ENCODE data around the gene KRT14. TPM values are rescaled to one million over a fixed set of nuclear protein-coding genes. Genes with fewer than 3 reads are reported as not detected.
"Not testable (repeated sequence)": the region's sequence is repeated elsewhere in the genome, so short reads cannot be mapped to it uniquely, and the experiment has no call there.

KRT14 gene
- total RNA-seq, 1 donor from 2014 or later: not detected

GRCh38 chr17:41625602-41626001 is 38.9 kb upstream of the KRT14 start:
- Mint-ChIP-seq H3K27ac (ENCODE audit: unreplicated experiment) (no peak overlapping the region), H3K9me3 (ENCODE audit: unreplicated experiment) (peaks cover 7% of the 10 kb centered on the region), H3K4me1 (ENCODE audit: low read depth, unreplicated experiment) (no peaks in the 10 kb centered on the region), H3K27me3 (ENCODE audit: unreplicated experiment) (peaks cover 9% of the 10 kb centered on the region), H3K36me3 (ENCODE audit: unreplicated experiment) (no peaks in the 10 kb centered on the region), H3K4me3 (ENCODE audit: unreplicated experiment) (no peak overlapping the region)
- TF ChIP-seq, protein P1, sequence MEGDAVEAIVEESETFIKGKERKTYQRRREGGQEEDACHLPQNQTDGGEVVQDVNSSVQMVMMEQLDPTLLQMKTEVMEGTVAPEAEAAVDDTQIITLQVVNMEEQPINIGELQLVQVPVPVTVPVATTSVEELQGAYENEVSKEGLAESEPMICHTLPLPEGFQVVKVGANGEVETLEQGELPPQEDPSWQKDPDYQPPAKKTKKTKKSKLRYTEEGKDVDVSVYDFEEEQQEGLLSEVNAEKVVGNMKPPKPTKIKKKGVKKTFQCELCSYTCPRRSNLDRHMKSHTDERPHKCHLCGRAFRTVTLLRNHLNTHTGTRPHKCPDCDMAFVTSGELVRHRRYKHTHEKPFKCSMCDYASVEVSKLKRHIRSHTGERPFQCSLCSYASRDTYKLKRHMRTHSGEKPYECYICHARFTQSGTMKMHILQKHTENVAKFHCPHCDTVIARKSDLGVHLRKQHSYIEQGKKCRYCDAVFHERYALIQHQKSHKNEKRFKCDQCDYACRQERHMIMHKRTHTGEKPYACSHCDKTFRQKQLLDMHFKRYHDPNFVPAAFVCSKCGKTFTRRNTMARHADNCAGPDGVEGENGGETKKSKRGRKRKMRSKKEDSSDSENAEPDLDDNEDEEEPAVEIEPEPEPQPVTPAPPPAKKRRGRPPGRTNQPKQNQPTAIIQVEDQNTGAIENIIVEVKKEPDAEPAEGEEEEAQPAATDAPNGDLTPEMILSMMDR (IDR thresholded peaks at IDR 0.05; ENCODE audit: partially characterized antibody, unreplicated experiment): no peak
- peak; percentile 15 for DNase-seq

DNA sequence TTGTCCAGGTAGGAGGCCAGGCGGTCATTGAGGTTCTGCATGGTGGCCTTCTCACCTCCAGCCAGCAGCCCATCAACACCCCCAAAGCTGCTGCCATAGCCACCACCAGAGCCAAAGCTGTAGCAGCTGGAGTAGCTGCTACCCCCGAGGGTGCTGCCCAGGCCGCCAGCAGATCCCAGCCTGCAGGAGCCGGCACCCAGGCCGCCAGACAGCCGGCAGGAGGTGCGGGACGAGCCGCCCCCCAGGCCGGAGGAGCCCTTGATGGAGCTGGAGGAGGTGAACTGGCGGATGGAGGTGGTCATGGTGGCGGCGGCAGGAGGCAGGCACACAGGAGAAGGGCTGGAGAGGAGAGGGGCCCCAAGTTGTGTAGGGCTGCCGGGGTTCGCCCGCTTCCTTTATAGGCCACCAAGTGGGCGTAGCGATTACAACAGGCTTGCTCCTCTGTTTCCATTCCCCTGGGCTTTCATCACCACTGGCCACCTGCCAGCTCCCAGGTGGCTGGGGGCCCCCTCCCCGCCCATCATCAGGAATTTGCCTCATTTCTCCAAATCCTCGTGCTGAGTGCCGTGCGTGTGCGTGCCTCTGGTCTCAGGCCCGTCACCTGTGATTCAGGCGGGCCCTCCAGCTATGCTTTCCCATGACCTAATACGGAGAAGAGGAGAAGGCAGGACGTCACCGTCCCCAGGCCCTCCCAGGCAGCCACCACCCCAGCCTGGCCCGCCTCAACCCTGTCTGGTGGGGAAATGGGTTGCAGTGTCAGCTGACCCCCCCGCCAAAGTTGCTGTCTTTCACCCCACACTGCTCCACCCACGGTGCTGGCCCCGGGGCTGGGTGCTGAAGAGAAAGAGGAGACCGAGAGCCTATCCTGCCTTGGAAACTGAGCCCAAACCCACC is 37.8 kb upstream of the KRT14 start, which contains the start of gene KRT17:
Gene KRT17 (minus strand): TSS at position 368 of the 894 bp plus-strand sequence. CDS start 66 bp downstream, at position 302.
- Mint-ChIP-seq H3K27ac (ENCODE audit: unreplicated experiment) (no peak within 1 kb of the TSS), H3K36me3 (ENCODE audit: unreplicated experiment) (peaks cover 6% of the 10 kb centered on the region), H3K4me3 (ENCODE audit: unreplicated experiment) (no peak within 1 kb of the TSS), H3K4me1 (ENCODE audit: low read depth, unreplicated experiment) (no peaks in the 10 kb centered on the region), H3K27me3 (ENCODE audit: unreplicated experiment) (peaks cover 9% of the 10 kb centered on the region), H3K9me3 (ENCODE audit: unreplicated experiment) (peaks cover 7% of the 10 kb centered on the region)
- TF ChIP-seq, protein P1 (IDR thresholded peaks at IDR 0.05; ENCODE audit: partially characterized antibody, unreplicated experiment): no peak
- peak; percentile 16 for DNase-seq

GRCh38 chr17:41623184-41623861 is 36.6 kb upstream of the KRT14 start:
- not testable (repeated sequence) for H3K4me3 Mint-ChIP-seq (ENCODE audit: unreplicated experiment); H3K27me3 Mint-ChIP-seq (ENCODE audit: unreplicated experiment); H3K27ac Mint-ChIP-seq (ENCODE audit: unreplicated experiment)

DNA sequence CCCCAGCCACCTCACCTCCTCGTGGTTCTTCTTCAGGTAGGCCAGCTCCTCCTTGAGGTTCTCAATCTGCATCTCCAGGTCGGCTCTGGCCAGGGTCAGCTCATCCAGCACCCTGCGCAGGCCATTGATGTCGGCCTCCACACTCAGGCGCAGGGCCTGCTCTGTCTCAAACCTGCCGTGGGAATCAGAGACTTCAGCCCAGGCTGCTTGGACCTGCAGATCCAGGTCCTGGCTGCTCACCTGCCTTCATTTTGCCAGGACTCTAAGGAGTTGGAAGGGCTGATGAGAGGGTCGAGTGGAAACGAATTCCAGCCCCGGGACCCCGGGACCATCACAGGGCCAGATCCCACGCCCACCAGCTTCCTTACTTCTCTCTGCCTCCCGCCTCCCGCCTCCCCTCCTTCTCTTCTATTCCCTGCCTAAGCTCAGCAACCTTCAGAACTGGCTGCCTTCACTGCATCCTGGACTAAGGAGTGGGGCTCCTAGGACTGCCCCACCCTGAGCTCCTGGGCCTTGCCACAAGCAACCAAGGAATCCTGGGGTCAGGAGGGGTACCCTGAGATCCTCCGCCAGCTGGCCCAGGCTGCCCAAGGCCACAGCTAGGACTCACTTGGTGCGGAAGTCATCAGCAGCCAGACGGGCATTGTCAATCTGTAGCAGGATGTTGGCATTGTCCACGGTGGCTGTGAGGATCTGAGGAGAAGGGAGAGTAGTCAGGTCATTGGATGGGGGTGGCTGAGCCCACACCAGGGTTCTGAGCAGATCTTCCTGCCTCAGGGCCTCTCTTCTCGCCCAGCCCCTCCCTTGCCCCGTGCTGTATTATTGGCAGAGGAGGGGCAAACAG is 35.9 kb upstream of the KRT14 start:
- peak; percentile 12 for DNase-seq
- H3K4me1 Mint-ChIP-seq (ENCODE audit: low read depth, unreplicated experiment); H3K9me3 Mint-ChIP-seq (ENCODE audit: unreplicated experiment); H3K4me3 Mint-ChIP-seq (ENCODE audit: unreplicated experiment); H3K27ac Mint-ChIP-seq (ENCODE audit: unreplicated experiment); H3K27me3 Mint-ChIP-seq (ENCODE audit: unreplicated experiment); H3K36me3 Mint-ChIP-seq (ENCODE audit: unreplicated experiment): not testable (repeated sequence)

More at GRCh38 chr17:41623184-41623861, 36.6 kb upstream of the KRT14 start:
- peak; percentile 18 for DNase-seq
- H3K9me3 Mint-ChIP-seq (ENCODE audit: unreplicated experiment); H3K36me3 Mint-ChIP-seq (ENCODE audit: unreplicated experiment); H3K4me1 Mint-ChIP-seq (ENCODE audit: low read depth, unreplicated experiment): not testable (repeated sequence)

- peaks cover 3% of the 10 kb centered on the region for H3K9me3 Mint-ChIP-seq (ENCODE audit: unreplicated experiment)
- H3K27ac Mint-ChIP-seq (ENCODE audit: unreplicated experiment): no peak overlapping the region
- no peak overlapping the region for H3K4me3 Mint-ChIP-seq (ENCODE audit: unreplicated experiment)
- H3K27me3 Mint-ChIP-seq (ENCODE audit: unreplicated experiment): peaks cover 2% of the 10 kb centered on the region
- TF ChIP-seq, protein P1 (IDR thresholded peaks at IDR 0.05; ENCODE audit: partially characterized antibody, unreplicated experiment): no peak
- H3K36me3 Mint-ChIP-seq (ENCODE audit: unreplicated experiment): peaks cover 6% of the 10 kb centered on the region
- H3K4me1 Mint-ChIP-seq (ENCODE audit: low read depth, unreplicated experiment): no peaks in the 10 kb centered on the region
- DNase-seq: peak; percentile 1
These were observed 35.2 kb upstream of the KRT14 start for GRCh38 chr17:41621916-41622315.

DNA sequence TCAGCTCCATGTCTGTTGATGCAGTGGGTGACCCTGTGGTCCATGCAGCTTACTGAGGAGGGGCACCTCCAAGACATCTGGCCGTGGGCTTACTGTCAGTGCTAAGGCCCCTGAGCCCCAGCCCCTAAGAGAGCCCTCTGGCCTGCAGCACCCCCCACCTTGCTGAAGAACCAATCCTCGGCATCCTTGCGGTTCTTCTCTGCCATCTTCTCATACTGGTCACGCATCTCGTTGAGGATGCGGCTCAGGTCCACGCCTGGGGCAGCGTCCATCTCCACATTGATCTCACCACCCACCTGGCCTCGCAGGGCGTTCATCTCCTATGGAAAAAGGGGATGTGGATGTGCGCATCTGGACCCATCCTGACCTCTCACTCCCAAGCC is 34.7 kb upstream of the KRT14 start:
- H3K36me3 Mint-ChIP-seq (ENCODE audit: unreplicated experiment); DNase-seq; H3K27me3 Mint-ChIP-seq (ENCODE audit: unreplicated experiment); H3K27ac Mint-ChIP-seq (ENCODE audit: unreplicated experiment); H3K4me1 Mint-ChIP-seq (ENCODE audit: low read depth, unreplicated experiment); H3K4me3 Mint-ChIP-seq (ENCODE audit: unreplicated experiment); H3K9me3 Mint-ChIP-seq (ENCODE audit: unreplicated experiment): not testable (repeated sequence)

All from glutamatergic neuron (in vitro differentiated cells).